NT2/D1 (cell line): ENCODE results near the gene TPP1.

ENCODE experiments used
- SUZ12 ChIP-seq: IDR thresholded peaks from 2 replicates; pipeline ENCODE4 v1.6.1; 2011; ENCODE audit not compliant: insufficient read length, insufficient read depth; ENCODE audit errors: extremely low read depth
- ZNF274 ChIP-seq: IDR thresholded peaks from 2 replicates; pipeline ENCODE4 v1.6.1; 2011; ENCODE audit warnings: mild to moderate bottlenecking, low read depth, low read length

DNA sequence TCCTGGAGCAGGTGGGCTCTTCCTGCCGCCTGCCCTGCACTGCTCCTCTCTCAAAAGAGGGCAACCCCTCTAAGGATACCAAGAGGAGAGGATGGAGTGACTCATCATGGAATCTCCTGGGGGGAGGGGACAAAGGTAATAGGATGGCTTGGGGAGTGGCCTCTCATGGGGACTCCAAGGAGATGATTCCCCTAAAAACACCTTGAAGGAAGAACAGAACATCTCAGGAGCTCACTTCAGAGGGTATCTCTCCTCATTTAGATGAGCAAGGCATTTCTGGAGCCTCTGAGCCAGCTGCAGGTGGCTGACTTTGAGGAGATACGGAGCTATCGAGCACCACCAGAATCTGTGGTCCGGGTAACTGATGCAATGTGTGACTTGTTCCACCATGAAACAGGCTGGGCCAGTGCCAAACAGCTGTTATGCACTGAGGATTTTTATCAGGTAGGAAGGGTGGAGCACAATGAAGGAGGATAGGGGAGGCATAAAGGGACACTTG lies 56.1 kb downstream of the TPP1 start:
- no peak for TF ChIP-seq ZNF274
- TF ChIP-seq SUZ12, result no peak
